ENCODE results near the gene SNRPA1. TPM values are rescaled to one million over a fixed set of nuclear protein-coding genes. Genes with fewer than 3 reads are reported as not detected.

The SNRPA1 gene
- total and polyA plus RNA-seq, 4 experiments from 2014 or later, result 76.6 to 100 (median 86.3) TPM

GRCh38 chr15:101251830-101252820 is 42.9 kb downstream of the SNRPA1 start, which contains the start of gene CHSY1:
Gene CHSY1 (minus strand): TSS chr15:101252048. CDS start chr15:101251456, 592 bp downstream.
- CTCF ChIA-PET (ENCODE audit: partially characterized antibody), result interaction anchor here (0.7 to 2.9 kb wide), 10 partner anchors 9 to 390 kb away, joined by 3 to 12 read pairs (median 4); no protein-coding TSS in a partner anchor
- intact Hi-C loops (cut with micrococcal nuclease), result loop anchor here (1.0 to 5.0 kb wide), 4 partner anchors 42 to 650 kb away; partner anchors contain the start of genes ASB7 and LINS1
- H3K27ac ChIP-seq (ENCODE audit: low read depth, low read length), result peak within 1 kb of the TSS; percentile 42

GRCh38 chr15:101250873-101251829 is 43.9 kb downstream of the SNRPA1 start:
- peaks cover 49% of the 10 kb centered on the region for H3K4me1 ChIP-seq (ENCODE audit: insufficient read depth, low read length)

More at GRCh38 chr15:101251830-101252820, 42.9 kb downstream of the SNRPA1 start, which contains the start of gene CHSY1:
- Mint-ChIP-seq H3K27me3 (no peaks in the 10 kb centered on the region), H3K4me1 (peaks cover 29 to 43% (median 31%) of the 10 kb centered on the region in 4 donors), H3K27ac (peak within 1 kb of the TSS; percentile 90 to 95 (median 93)), H3K4me3 (peak within 1 kb of the TSS; percentile 94 to 96 (median 95)), H3K9me3 (peaks cover 0 to 1% (median 0%) of the 10 kb centered on the region in 8 donors), H3K36me3 (peaks cover 0 to 13% of the 10 kb centered on the region in 2 donors)
- H3K4me3 ChIP-seq (ENCODE audit: low read length in 2 of 2), result peak within 1 kb of the TSS; percentile 30 to 66
- no peaks in the 10 kb centered on the region for H3K9me3 ChIP-seq (ENCODE audit: control insufficient read depth in 1 of 2, low read length in 2 of 2)
- H3K4me1 ChIP-seq (ENCODE audit: insufficient read depth, low read length), result peaks cover 39% of the 10 kb centered on the region
- POLR2A ChIA-PET (ENCODE audit: partially characterized antibody), result interaction anchor here (0.6 to 5.7 kb wide), 18 partner anchors 10 to 1326 kb away, joined by 3 to 64 read pairs (median 4); partner anchors contain the start of genes ASB7, LINS1, SNRPA1 and TM2D3
- no peaks in the 10 kb centered on the region for H3K27me3 ChIP-seq (ENCODE audit: insufficient read depth, low read length)
- DNase-seq, result peak; percentile 81 to 90 (median 86)
- H3K36me3 ChIP-seq (ENCODE audit: insufficient read depth, low read length), result no peaks in the 10 kb centered on the region

GRCh38 chr15:101250341-101250831 is 44.7 kb downstream of the SNRPA1 start:
- intact Hi-C loops (cut with micrococcal nuclease), result loop anchor here (1.0 to 5.0 kb wide), 3 partner anchors 8 to 648 kb away; partner anchors contain the start of genes ASB7 and LINS1
- no peaks in the 10 kb centered on the region for H3K9me3 ChIP-seq (ENCODE audit: control insufficient read depth in 1 of 2, low read length in 2 of 2)
- peak in 1 of 5 donors; percentile 6 for DNase-seq
- peaks cover 57% of the 10 kb centered on the region for H3K4me1 ChIP-seq (ENCODE audit: insufficient read depth, low read length)
- H3K27ac ChIP-seq (ENCODE audit: low read depth, low read length), result peak overlapping the region; percentile 28
- H3K4me3 ChIP-seq (ENCODE audit: low read length in 2 of 2), result peak overlapping the region; percentile 4 to 53
- CTCF ChIA-PET (ENCODE audit: partially characterized antibody), result interaction anchor here (2.9 kb wide), 1 partner anchor 10 kb away, joined by 12 read pairs; no protein-coding TSS in a partner anchor
- H3K27me3 ChIP-seq (ENCODE audit: insufficient read depth, low read length), result no peaks in the 10 kb centered on the region
- Mint-ChIP-seq H3K4me1 (peaks cover 44 to 60% (median 49%) of the 10 kb centered on the region in 4 donors), H3K27me3 (no peaks in the 10 kb centered on the region), H3K36me3 (peaks cover 0 to 13% of the 10 kb centered on the region in 2 donors), H3K9me3 (peaks cover 0 to 1% (median 0%) of the 10 kb centered on the region in 8 donors), H3K4me3 (peak overlapping the region; percentile 87 to 94 (median 91)), H3K27ac (peak overlapping the region; percentile 88 to 94 (median 92))
- H3K36me3 ChIP-seq (ENCODE audit: insufficient read depth, low read length), result no peaks in the 10 kb centered on the region
- POLR2A ChIA-PET (ENCODE audit: partially characterized antibody), result interaction anchor here (1.2 to 5.7 kb wide), 5 partner anchors 9 to 402 kb away, joined by 3 to 64 read pairs (median 8); partner anchors contain the start of genes SNRPA1 and TM2D3

More at GRCh38 chr15:101250873-101251829, 43.9 kb downstream of the SNRPA1 start:
- DNase-seq, result peak in 4 of 5 donors; percentile 15 to 53 (median 20)
- peak overlapping the region; percentile 4 to 66 for H3K4me3 ChIP-seq (ENCODE audit: low read length in 2 of 2)
- ChIA-PET POLR2A (ENCODE audit: partially characterized antibody) (interaction anchor here (0.6 to 5.7 kb wide), 14 partner anchors 10 to 1325 kb away, joined by 3 to 64 read pairs (median 4); partner anchors contain the start of genes SNRPA1 and TM2D3), CTCF (ENCODE audit: partially characterized antibody) (interaction anchor here (0.9 to 2.9 kb wide), 5 partner anchors 8 to 164 kb away, joined by 4 to 12 read pairs (median 6); no protein-coding TSS in a partner anchor)
- H3K9me3 Mint-ChIP-seq, result peaks cover 0 to 1% (median 0%) of the 10 kb centered on the region in 8 donors
- peak overlapping the region; percentile 42 for H3K27ac ChIP-seq (ENCODE audit: low read depth, low read length)
- peaks cover 36 to 53% (median 41%) of the 10 kb centered on the region in 4 donors for H3K4me1 Mint-ChIP-seq
- H3K27ac Mint-ChIP-seq, result peak overlapping the region; percentile 88 to 95 (median 92)
- H3K27me3 ChIP-seq (ENCODE audit: insufficient read depth, low read length), result no peaks in the 10 kb centered on the region
- H3K4me3 Mint-ChIP-seq, result peak overlapping the region; percentile 87 to 94 (median 91)
- H3K36me3 Mint-ChIP-seq, result peaks cover 0 to 13% of the 10 kb centered on the region in 2 donors
- H3K9me3 ChIP-seq (ENCODE audit: control insufficient read depth in 1 of 2, low read length in 2 of 2), result no peaks in the 10 kb centered on the region
- intact Hi-C loops (cut with micrococcal nuclease), result loop anchor here (1.0 to 5.0 kb wide), 4 partner anchors 9 to 649 kb away; partner anchors contain the start of genes ASB7 and LINS1
- no peaks in the 10 kb centered on the region for H3K27me3 Mint-ChIP-seq
- no peaks in the 10 kb centered on the region for H3K36me3 ChIP-seq (ENCODE audit: insufficient read depth, low read length)

- Mint-ChIP-seq H3K9me3 (peaks cover 0 to under 1% (median 0%) of the 10 kb centered on the region in 8 donors), H3K27ac (peak overlapping the region in 6 of 7 donors; percentile 37 to 89 (median 74)), H3K4me1 (peaks cover 63 to 81% (median 69%) of the 10 kb centered on the region in 4 donors), H3K27me3 (no peaks in the 10 kb centered on the region), H3K4me3 (peak overlapping the region in 3 of 8 donors; percentile 20 to 68 (median 49)), H3K36me3 (peaks cover 0 to 13% of the 10 kb centered on the region in 2 donors)
- intact Hi-C loops (cut with micrococcal nuclease), result no loop called here
- Histone ChIP-seq H3K27ac (ENCODE audit: low read depth, low read length) (no peak overlapping the region), H3K36me3 (ENCODE audit: insufficient read depth, low read length) (no peaks in the 10 kb centered on the region), H3K4me1 (ENCODE audit: insufficient read depth, low read length) (peaks cover 78% of the 10 kb centered on the region), H3K27me3 (ENCODE audit: insufficient read depth, low read length) (no peaks in the 10 kb centered on the region), H3K9me3 (ENCODE audit: control insufficient read depth in 1 of 2, low read length in 2 of 2) (no peaks in the 10 kb centered on the region), H3K4me3 (ENCODE audit: low read length in 2 of 2) (no peak overlapping the region)
- ChIA-PET CTCF (ENCODE audit: partially characterized antibody) (interaction anchor here (1.0 to 2.0 kb wide), 4 partner anchors 9 to 40 kb away, joined by 3 to 7 read pairs (median 4); no protein-coding TSS in a partner anchor), POLR2A (ENCODE audit: partially characterized antibody) (no interaction called here)
- DNase-seq, result no peak
These were observed 46.8 kb downstream of the SNRPA1 start for GRCh38 chr15:101248274-101248673.

GRCh38 chr15:101246824-101247745 is 48.0 kb downstream of the SNRPA1 start:
- Histone ChIP-seq H3K4me3 (ENCODE audit: low read length in 2 of 2) (no peak overlapping the region), H3K27ac (ENCODE audit: low read depth, low read length) (no peak overlapping the region), H3K27me3 (ENCODE audit: insufficient read depth, low read length) (no peaks in the 10 kb centered on the region), H3K9me3 (ENCODE audit: control insufficient read depth in 1 of 2, low read length in 2 of 2) (no peaks in the 10 kb centered on the region), H3K4me1 (ENCODE audit: insufficient read depth, low read length) (peaks cover 80% of the 10 kb centered on the region), H3K36me3 (ENCODE audit: insufficient read depth, low read length) (no peaks in the 10 kb centered on the region)
- POLR2A ChIA-PET (ENCODE audit: partially characterized antibody), result no interaction called here
- H3K9me3 Mint-ChIP-seq, result no peaks in the 10 kb centered on the region
- no peaks in the 10 kb centered on the region for H3K27me3 Mint-ChIP-seq
- peaks cover 0 to 8% of the 10 kb centered on the region in 2 donors for H3K36me3 Mint-ChIP-seq
- DNase-seq, result no peak
- intact Hi-C loops (cut with micrococcal nuclease), result no loop called here
- H3K27ac Mint-ChIP-seq, result peak overlapping the region; percentile 24 to 89 (median 75)
- H3K4me1 Mint-ChIP-seq, result peaks cover 68 to 84% (median 73%) of the 10 kb centered on the region in 4 donors
- CTCF ChIA-PET (ENCODE audit: partially characterized antibody), result interaction anchor here (1.0 to 6.1 kb wide), 5 partner anchors 9 to 239 kb away, joined by 3 to 33 read pairs (median 7); no protein-coding TSS in a partner anchor
- H3K4me3 Mint-ChIP-seq, result peak overlapping the region in 6 of 8 donors; percentile 3 to 68 (median 16)

All from CD4-positive, alpha-beta memory T cell (primary cell).